Fibroblast of lung (primary cell): ENCODE measurements around the gene S100A8. TPM values are rescaled to one million over a fixed set of nuclear protein-coding genes. Genes with fewer than 3 reads are reported as not detected.

Source experiments
- DNase-seq, 2 donors: peaks; one replicate each; pipeline versions ENCODE4 v3.0.0 to v3.0.0-alpha.2; 2010; ENCODE audit warnings: low read depth in 2 of 2
- H2AFZ ChIP-seq: 2 replicates; pipeline ENCODE4 v1.5.1; 2012; ENCODE audit warnings: low read length, control low read depth, inconsistent platforms
- H3K27ac ChIP-seq: 2 replicates; pipeline ENCODE4 v1.5.1; 2011; ENCODE audit warnings: low read length, control low read depth; ENCODE audit not compliant: insufficient read depth
- H3K27me3 ChIP-seq: 2 replicates; pipeline ENCODE4 v1.5.1; 2011; ENCODE audit warnings: mild to moderate bottlenecking, low read length; ENCODE audit not compliant: control insufficient read depth, insufficient read depth
- H3K36me3 ChIP-seq: 2 replicates; pipeline ENCODE4 v1.5.1; 2011; ENCODE audit warnings: low read length; ENCODE audit not compliant: control insufficient read depth, insufficient read depth
- H3K4me1 ChIP-seq: 2 replicates; pipeline ENCODE4 v1.5.1; 2011; ENCODE audit warnings: low read length; ENCODE audit not compliant: control insufficient read depth, insufficient read depth; ENCODE audit errors: extremely low read depth
- H3K4me2 ChIP-seq: 2 replicates; pipeline ENCODE4 v1.5.1; 2011; ENCODE audit warnings: low read length, control low read depth; ENCODE audit not compliant: insufficient read depth; ENCODE audit errors: extremely low read depth
- H3K4me3 ChIP-seq, 4 experiments: fragments of 200-600 bp in 1 of 4; sonication (generic) in 1 of 4; replicated peaks in 1 of 4; 2 replicates each; pipeline ENCODE4 v1.5.1; 2011 to 2016; ENCODE audit warnings: low read length in 4 of 4, low read depth in 3 of 4, mild to moderate bottlenecking in 3 of 4, control low read depth in 2 of 4, inconsistent platforms in 1 of 4, mixed read lengths in 1 of 4; ENCODE audit not compliant: insufficient read depth in 1 of 4; ENCODE audit errors: control extremely low read depth in 1 of 4
- H3K79me2 ChIP-seq: 2 replicates; pipeline ENCODE4 v1.5.1; 2012; ENCODE audit warnings: mild to moderate bottlenecking, low read length, inconsistent platforms; ENCODE audit not compliant: control insufficient read depth, insufficient read depth
- H3K9ac ChIP-seq: 2 replicates; pipeline ENCODE4 v1.5.1; 2011; ENCODE audit warnings: mild to moderate bottlenecking, low read length, control low read depth; ENCODE audit not compliant: insufficient read depth
- H3K9me3 ChIP-seq: 2 replicates; pipeline ENCODE4 v1.5.1; 2012; ENCODE audit warnings: low read depth, low read length; ENCODE audit not compliant: control insufficient read depth, insufficient read depth
- H4K20me1 ChIP-seq: 2 replicates; pipeline ENCODE4 v1.5.1; 2011; ENCODE audit warnings: low read length; ENCODE audit not compliant: control insufficient read depth, insufficient read depth; ENCODE audit errors: extremely low read depth
- EZH2 ChIP-seq: IDR thresholded peaks from 2 replicates; pipeline ENCODE4 v1.5.1; 2012; ENCODE audit warnings: low read length, control low read depth, mild to moderate bottlenecking; ENCODE audit errors: missing control alignments
- polyA plus RNA-seq, 2 donors: library from polyadenylated mRNA; depleted of rRNA in 1 of 2; stranded (reverse) in 1 of 2; unstranded in 1 of 2; fragments of >200 nt; gene quantifications; 2 replicates each; pipeline ENCODE4 v1.2.1, GENCODE V29; 2011 to 2012; ENCODE audit warnings: missing spikeins in 1 of 2
- total RNA-seq: library from RNA; depleted of rRNA; stranded (reverse); fragments of >200 nt; gene quantifications from 2 replicates; pipeline ENCODE4 v1.2.1, GENCODE V29; 2014
- TF ChIP-seq, protein P1 (sequence below), 2 donors: IDR thresholded peaks in 1 of 2; conservative IDR thresholded peaks in 1 of 2; 1 replicate in 1 of 2; 2 replicates in 1 of 2; pipeline ENCODE4 v1.5.1; 2011 to 2012; ENCODE audit warnings: low read length in 2 of 2, control low read depth in 1 of 2, inconsistent platforms in 1 of 2, low read depth in 1 of 2, mild to moderate bottlenecking in 1 of 2

Gene S100A8
- total and polyA plus RNA-seq, 2 donors (not counting 1 experiment from before 2014, with no cell fraction given) = not detected

DNA sequence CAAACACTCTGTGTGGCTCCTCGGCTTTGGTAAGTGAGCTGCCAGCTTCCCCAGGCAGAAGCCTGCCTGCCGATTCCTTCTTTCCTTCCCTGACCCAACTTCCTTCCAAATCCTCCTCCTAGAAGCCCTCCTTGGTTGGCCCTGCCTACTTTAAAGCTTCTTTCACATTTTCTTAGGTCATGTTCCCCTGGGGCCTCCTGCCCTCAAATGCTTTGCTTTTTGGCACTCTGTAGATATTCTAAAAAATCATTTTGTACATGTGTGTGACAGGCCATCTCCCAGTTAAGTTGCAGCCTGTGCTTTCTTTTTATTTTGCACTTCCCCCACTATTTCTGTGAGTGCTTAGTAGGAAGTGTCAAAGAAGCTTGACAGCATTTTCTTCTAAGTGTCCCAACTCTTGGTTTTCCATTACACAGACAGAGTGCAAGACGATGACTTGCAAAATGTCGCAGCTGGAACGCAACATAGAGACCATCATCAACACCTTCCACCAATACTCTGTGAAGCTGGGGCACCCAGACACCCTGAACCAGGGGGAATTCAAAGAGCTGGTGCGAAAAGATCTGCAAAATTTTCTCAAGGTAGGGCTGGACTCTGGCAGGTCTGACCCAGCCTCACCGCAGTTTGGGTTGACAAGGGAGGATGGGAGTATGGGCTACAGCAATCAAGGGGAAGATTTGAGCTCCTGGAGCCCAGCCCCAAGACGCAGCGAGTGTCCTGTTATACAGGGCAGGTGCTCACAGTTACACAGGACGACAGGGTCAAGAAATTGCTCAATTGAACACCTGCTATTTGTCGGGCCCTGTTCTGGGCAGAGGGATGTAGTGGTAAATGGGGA, 32.8 kb downstream of the S100A8 start, which contains the start of gene S100A9:
S100A9 (plus strand) TSS at position 2 of the 838 bp plus-strand sequence; CDS start at position 432, 430 bp downstream.
- DNase-seq = no peak
- Histone ChIP-seq H3K79me2 (no peaks in the 10 kb centered on the region), H3K4me3 (no peak within 1 kb of the TSS)

DNA sequence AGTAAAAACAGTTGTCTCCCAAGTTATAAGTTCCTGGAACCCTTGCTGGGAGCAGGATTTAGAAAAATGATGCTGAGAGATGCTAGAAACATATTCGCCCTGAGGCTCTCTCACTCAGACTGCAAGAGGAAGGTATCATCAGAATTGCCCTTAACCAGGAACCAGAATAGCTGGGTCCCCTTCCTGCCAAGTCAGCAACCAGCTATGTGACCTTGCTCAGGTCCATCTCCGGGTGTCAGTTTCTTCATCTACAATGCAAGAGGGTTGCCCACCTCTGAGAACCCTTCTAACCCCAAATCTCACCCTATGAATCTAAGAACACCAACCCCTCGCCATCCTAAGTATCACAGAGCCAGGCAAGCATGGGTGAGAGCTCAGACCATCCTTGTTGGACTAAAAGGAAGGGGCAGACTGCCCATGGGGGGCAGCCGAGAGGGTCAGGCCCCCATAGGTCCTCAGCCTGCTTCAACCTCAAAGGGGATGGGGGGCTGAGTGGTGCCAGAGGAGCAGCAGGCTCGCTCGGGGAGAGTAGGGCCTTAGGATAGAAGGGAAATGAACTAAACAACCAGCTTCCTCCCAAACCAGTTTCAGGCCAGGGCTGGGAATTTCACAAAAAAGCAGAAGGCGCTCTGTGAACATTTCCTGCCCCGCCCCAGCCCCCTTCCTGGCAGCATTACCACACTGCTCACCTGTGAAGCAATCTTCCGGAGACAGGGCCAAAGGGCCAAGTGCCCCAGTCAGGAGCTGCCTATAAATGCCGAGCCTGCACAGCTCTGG, 33.6 kb downstream of the S100A8 start:
- H3K4me1 ChIP-seq = no peaks in the 10 kb centered on the region
- no peak overlapping the region for H3K4me3 ChIP-seq
- no peak overlapping the region for H2AFZ ChIP-seq
- H3K79me2 ChIP-seq = no peaks in the 10 kb centered on the region
- H3K27ac ChIP-seq = no peak overlapping the region
- TF ChIP-seq, protein P1, sequence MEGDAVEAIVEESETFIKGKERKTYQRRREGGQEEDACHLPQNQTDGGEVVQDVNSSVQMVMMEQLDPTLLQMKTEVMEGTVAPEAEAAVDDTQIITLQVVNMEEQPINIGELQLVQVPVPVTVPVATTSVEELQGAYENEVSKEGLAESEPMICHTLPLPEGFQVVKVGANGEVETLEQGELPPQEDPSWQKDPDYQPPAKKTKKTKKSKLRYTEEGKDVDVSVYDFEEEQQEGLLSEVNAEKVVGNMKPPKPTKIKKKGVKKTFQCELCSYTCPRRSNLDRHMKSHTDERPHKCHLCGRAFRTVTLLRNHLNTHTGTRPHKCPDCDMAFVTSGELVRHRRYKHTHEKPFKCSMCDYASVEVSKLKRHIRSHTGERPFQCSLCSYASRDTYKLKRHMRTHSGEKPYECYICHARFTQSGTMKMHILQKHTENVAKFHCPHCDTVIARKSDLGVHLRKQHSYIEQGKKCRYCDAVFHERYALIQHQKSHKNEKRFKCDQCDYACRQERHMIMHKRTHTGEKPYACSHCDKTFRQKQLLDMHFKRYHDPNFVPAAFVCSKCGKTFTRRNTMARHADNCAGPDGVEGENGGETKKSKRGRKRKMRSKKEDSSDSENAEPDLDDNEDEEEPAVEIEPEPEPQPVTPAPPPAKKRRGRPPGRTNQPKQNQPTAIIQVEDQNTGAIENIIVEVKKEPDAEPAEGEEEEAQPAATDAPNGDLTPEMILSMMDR (conservative IDR thresholded peaks at IDR 0.05 in 1 of 2, IDR thresholded peaks at IDR 0.05 in 1 of 2; ENCODE audit: low read depth in 1 of 2, low read length in 2 of 2) = no peak
- no peak for TF ChIP-seq EZH2
- peaks cover 2% of the 10 kb centered on the region for H3K27me3 ChIP-seq
- H3K9me3 ChIP-seq = no peaks in the 10 kb centered on the region
- H4K20me1 ChIP-seq = no peaks in the 10 kb centered on the region
- DNase-seq = no peak
- H3K9ac ChIP-seq = no peak overlapping the region
- H3K4me2 ChIP-seq = no peak overlapping the region
- no peaks in the 10 kb centered on the region for H3K36me3 ChIP-seq

More for the DNA sequence above, 32.8 kb downstream of the S100A8 start, which contains the start of gene S100A9:
- TF ChIP-seq, protein P1 (conservative IDR thresholded peaks at IDR 0.05 in 1 of 2, IDR thresholded peaks at IDR 0.05 in 1 of 2; ENCODE audit: low read depth in 1 of 2, low read length in 2 of 2) = no peak
- TF ChIP-seq EZH2 = no peak
- H3K9ac ChIP-seq = no peak within 1 kb of the TSS
- H3K36me3 ChIP-seq = no peaks in the 10 kb centered on the region
- no peaks in the 10 kb centered on the region for H3K9me3 ChIP-seq
- H3K27me3 ChIP-seq = peaks cover 2% of the 10 kb centered on the region
- no peak within 1 kb of the TSS for H2AFZ ChIP-seq
- H4K20me1 ChIP-seq = no peaks in the 10 kb centered on the region
- no peak within 1 kb of the TSS for H3K27ac ChIP-seq
- no peak within 1 kb of the TSS for H3K4me2 ChIP-seq
- H3K4me1 ChIP-seq = no peaks in the 10 kb centered on the region

DNA sequence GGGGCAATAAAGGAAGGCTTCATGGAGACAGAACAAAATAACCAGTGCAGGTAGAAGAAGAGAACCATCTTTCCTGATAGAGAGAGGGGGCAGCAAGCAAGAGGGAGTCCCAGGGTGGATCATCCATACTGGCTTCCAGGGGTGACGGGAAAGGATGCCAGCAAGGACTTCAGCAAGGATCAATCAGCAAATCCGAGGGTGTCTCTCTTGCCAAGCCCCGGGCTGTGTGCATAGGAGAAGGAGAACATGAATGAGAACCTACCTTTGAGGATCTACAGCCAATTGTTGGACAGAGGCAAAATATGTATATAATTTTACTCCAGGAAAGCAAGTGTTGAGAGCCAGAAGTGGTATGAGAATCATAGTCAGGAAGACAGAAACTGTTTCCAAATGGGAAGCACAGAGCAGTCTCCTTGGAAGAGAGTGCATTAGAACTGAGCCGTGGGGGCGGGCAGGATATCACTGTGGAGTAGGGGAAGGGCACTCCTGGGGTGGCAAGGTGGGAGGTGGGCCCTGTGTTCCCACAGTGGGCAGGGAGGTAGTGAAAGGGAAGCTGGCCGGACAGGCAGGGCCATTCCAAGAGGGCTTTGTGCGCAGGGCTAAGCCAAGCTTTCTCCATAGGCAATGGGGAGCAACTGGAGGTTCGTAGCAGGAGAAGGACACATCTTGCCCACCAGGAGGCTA, 34.3 kb downstream of the S100A8 start:
- no peak overlapping the region for H2AFZ ChIP-seq
- peaks cover 2% of the 10 kb centered on the region for H3K27me3 ChIP-seq
- H3K27ac ChIP-seq = no peak overlapping the region
- no peak for DNase-seq
- H4K20me1 ChIP-seq = no peaks in the 10 kb centered on the region
- no peaks in the 10 kb centered on the region for H3K79me2 ChIP-seq
- no peaks in the 10 kb centered on the region for H3K9me3 ChIP-seq
- no peaks in the 10 kb centered on the region for H3K36me3 ChIP-seq
- no peak overlapping the region for H3K9ac ChIP-seq
- no peak for TF ChIP-seq EZH2
- TF ChIP-seq, protein P1 (conservative IDR thresholded peaks at IDR 0.05 in 1 of 2, IDR thresholded peaks at IDR 0.05 in 1 of 2; ENCODE audit: low read depth in 1 of 2, low read length in 2 of 2) = no peak
- no peak overlapping the region for H3K4me3 ChIP-seq
- H3K4me2 ChIP-seq = no peak overlapping the region
- no peaks in the 10 kb centered on the region for H3K4me1 ChIP-seq
